GM18870 (cell line): Measurements from ENCODE around the gene TST.

Experiments used
- ATAC-seq: cut with Tn5 transposase; IDR thresholded peaks from one replicate; pipeline ENCODE4 v1.9.1; 2021; ENCODE audit warnings: moderate library complexity; ENCODE audit not compliant: unreplicated experiment

Gene TST

DNA sequence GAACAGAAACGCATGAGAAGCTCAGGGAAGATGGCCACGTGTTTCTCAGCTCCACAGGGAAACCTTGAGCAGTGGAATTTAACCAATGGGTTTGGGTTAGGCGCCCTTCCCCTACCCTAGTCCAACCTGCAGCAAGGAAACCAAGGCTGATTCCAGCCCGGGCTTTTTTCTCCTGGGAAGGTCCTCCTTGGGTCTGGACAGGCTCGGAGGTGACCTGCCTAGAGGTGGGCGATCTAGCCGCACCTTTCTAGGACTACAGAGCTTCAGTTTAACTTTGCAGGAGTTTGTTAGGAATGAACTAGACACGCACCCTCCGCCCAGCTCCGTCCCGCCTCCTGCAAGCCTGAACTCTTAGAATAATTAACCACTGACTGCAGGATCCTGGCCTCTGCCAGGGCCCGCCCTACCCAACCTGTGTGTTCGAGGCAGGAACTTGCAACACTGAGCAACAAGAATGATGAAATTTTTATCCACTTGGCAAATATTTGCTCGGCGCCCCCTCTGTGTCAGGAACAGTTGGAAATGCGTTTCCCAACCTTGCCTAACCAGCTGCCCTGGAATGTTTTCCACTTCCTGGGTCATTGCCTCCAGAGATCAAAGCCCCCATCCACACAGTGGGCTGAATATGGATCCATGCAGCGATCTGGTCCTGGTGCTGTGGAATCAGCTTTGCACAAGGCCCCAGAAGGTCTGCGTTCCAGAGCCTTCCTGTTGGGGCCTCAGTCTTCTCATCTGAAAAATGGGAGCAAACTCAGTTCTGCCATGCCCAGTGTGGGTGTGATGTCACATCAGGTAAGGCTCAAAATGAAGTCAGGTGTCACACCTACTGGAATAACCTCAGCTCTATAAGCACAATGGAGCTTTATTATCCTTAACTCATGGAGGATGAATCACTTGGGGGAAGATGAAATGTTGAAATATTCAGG lies 13.6 kb upstream of the TST start:
- no peak for ATAC-seq

DNA sequence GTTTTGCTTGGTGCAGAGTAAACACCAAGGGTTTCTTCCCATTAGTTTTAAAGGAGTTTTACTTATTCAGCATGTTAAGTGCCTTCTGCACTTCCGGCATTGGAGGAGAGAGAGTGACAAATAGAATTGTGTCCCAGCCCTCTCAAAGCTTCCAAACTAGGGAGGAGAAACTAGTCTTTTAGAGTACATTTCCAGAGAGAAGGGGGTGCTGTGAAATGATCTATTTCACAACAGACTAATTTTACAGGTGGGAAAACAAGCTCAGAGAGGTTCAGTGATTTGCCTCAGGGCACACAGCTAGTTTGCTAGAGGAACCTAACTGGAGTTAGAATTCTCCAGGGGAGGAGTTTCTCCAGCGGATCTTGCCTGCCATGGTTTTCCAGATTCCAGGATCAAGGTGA lies 12.9 kb upstream of the TST start:
- no peak for ATAC-seq

DNA sequence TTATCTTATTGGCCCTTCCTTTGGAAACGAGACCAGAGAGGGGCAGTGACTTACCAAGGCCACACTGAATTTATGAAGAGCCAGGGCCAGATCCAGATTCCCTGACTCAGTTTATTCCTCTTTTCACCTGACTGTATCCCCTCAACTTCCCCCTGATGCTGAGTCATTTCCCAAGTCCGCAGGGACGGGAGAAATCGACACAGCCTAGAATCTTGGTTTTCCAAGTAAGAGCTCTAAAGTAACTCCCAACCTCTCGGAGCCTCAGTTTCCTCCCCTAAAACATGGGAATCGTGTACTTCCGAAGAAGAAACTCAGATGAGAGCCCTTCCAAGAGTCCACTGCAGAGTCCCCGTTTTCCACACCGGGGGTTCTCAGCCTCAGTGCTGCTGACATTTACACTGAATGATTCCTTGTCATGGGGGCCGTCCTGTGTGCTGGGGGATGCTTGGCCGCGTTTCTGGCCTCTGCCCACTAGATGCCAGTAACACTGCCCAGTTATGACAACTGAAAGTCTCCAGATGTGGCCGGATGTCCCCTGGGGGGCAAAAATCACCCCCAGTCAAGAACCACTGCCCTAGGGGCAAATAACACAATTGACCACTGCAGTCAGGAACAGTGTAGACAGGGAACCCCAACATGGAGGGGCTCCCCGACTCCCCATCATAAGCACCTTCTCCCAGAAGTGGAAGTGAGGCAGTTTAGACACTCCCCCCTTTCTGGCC lies 11.5 kb upstream of the TST start:
- no peak for ATAC-seq

DNA sequence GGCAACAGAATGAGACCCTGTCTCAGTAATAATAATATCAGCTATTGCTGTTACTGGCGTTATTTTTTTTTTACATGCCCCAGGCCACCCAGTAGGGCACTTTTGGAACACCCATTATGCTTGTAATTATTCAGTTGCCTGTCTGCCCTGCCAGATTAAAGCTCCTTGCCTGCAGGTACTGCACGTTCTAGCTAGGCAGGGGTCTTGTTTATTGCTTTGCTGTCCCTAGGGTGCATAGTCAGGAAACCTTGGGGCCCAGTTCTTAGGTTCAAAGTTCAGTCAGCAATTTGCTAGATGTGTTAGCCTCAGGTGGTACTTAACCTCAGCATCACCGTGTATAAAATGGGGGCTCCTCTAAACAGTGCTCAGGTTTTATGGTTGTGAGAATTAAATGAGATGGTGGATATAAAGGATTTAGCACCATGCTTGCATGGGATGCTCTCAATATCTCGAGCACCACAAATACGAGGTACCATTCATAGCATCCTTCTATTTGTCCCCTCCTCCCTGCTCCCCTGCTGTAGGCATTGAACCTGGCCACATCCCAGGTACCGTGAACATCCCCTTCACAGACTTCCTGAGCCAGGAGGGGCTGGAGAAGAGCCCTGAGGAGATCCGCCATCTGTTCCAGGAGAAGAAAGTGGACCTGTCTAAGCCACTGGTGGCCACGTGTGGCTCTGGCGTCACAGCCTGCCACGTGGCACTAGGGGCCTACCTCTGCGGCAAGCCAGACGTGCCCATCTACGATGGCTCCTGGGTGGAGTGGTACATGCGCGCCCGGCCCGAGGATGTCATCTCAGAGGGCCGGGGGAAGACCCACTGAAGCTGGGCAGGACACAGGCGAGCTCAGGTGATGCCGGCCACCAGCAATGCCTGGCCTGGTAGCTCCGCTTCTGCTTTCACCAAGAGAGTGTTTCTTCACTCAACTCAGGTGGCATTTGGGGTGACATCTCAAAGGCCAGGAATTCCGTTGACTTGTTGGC lies 9.7 kb upstream of the TST start:
- no peak for ATAC-seq

DNA sequence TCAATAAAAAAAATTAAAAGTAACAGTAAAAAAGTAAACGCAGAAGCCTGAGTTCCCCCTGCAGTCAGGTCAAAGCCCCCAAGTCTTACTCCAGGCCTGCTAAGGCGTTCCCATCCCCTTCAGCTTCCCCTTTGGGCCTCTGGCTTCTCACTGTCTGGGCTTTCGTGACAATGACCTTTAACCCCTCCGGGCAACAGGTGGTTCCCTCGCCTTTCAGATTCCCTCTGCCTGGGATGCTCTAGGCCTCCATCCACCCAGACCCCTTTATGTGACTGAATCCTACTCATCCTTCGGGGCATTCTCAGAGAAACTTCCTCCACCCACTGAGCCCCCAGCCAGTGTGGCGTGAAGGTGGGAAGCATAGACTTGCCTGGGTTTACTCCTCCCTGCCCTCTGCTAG lies 8.3 kb upstream of the TST start:
- no peak for ATAC-seq

DNA sequence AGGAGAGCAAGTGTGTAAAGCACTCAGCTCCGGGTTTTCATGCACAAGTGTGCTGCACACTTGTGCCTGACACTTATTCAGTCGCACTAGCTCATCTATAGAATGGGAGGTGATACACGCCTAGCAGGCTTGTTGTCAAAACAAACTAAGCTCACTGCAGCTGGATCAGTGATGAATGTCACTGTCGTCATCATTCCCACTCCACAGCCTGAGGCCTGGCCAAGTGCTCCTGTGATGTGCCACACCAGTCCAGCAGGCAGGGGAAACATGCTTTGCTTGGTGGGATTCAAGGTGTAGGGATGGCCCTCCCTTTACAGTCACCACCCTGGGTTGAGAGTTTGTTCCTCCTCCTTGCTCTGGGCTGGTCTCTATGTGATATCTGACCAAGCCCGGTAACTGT lies 7.1 kb upstream of the TST start:
- ATAC-seq, result no peak

DNA sequence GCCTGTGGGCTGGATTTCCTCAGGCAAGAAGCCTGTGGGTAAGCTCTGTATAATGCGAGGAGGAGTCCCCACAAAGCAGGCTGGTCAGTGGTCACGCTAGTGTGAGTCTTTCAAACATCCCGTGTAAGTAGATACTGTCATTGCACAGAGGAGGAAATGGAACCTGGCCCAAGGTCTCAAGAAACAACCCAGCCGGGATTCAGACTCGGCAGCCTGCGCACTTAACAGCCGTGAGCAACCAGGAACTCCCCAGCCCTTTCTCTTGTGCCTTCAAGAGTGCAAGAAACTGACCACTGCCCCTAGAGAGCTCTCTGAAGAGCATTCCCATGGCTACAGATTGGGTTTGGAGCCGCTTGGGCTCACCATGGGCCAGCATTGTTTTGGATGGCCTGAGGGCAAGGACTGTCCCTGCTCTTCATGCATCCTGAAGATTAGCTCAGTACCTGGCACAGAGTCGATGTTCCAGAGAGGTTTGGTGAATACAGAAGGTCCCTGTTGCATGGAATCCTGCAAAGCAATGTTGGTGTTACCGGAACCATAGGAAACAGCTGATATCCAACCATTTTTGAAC lies 6.3 kb upstream of the TST start:
- no peak for ATAC-seq

DNA sequence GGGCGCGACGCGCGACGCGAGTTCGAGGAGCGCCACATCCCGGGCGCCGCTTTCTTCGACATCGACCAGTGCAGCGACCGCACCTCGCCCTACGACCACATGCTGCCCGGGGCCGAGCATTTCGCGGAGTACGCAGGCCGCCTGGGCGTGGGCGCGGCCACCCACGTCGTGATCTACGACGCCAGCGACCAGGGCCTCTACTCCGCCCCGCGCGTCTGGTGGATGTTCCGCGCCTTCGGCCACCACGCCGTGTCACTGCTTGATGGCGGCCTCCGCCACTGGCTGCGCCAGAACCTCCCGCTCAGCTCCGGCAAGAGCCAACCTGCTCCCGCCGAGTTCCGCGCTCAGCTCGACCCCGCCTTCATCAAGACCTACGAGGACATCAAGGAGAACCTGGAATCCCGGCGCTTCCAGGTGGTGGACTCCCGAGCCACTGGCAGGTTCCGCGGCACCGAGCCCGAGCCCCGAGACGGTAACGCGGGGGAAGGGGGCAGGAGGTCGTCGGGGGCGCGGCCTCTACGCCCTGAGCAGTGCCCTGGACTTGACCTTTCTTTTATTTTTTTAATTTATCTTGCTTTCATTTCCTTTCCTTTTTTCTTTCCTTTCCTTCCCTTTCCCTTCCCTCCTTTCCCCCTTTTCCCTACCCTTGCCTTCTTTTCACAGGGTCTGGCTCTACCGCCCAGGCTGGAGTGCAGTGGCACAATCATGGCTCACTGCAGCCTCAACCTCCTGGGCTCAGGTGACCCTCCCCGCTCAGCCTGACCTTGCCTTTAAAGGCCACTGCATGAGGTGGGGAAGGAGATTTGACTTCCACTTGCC lies 5.3 kb upstream of the TST start:
- ATAC-seq, result no peak

DNA sequence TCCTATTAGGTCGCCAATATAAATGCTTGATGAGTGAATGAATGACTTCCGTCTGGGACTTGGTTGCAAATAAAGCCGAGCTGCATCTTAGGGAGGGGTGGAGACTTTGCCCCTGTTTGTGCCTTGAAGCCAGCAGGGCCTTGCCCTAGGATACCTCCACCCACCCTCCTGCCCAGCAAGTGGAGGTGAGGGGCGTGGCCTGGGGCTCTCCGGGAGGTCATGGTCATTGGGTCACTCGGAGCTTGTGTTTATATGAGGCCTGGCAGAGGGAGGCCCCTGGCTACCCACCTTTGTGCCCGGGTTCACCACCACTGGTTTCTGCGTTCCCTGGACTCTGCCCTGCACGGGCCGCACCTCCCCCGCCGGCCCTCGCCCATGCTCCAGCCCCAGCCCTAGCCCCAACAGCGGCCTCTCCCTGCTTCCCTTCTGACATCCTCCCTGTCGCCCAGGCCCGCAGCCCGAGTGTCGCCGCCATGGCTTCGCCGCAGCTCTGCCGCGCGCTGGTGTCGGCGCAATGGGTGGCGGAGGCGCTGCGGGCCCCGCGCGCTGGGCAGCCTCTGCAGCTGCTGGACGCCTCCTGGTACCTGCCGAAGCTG lies 4.6 kb upstream of the TST start:
- ATAC-seq, result no peak

DNA sequence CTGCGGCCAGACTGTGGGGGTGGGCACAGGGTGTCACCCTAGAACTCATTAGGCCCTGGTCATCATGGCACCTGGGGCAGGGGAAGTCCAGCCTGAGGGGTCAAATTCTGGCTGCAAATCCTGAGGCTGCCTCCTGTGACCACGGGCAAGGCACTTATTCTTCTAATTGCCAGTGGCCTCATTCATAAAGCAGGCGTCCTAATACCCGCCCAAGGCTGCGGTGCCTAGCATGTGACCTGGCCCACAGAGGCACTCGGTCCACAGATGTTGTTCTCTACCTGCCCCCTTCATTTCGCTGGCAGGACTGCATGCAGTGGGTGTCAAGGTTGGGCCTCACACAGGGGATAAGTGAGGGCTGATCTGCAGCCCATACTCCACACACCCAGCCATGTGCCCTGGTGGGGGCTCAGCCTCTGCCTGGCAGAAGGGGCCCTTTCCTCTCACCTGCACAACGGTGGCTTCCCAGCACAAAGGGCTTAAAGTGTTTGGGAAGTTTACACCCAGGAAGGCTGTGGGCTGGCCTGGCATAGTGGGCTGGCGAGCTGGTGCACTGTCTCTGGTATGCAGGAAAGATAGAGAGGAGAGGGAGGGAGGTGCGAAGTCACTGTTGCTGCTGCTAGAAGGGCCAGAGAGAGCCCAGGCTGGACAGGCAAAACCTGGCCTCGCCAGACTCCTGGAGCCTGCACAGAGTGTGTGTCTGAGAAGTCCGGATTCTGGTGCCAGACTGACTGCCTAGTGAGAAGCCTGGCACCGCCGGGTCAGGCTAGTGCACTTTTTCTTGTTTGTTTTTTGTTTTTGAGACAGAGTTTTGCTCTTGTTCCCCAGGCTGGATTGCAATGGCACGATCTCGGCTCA lies 3.5 kb upstream of the TST start:
- ATAC-seq, result no peak

DNA sequence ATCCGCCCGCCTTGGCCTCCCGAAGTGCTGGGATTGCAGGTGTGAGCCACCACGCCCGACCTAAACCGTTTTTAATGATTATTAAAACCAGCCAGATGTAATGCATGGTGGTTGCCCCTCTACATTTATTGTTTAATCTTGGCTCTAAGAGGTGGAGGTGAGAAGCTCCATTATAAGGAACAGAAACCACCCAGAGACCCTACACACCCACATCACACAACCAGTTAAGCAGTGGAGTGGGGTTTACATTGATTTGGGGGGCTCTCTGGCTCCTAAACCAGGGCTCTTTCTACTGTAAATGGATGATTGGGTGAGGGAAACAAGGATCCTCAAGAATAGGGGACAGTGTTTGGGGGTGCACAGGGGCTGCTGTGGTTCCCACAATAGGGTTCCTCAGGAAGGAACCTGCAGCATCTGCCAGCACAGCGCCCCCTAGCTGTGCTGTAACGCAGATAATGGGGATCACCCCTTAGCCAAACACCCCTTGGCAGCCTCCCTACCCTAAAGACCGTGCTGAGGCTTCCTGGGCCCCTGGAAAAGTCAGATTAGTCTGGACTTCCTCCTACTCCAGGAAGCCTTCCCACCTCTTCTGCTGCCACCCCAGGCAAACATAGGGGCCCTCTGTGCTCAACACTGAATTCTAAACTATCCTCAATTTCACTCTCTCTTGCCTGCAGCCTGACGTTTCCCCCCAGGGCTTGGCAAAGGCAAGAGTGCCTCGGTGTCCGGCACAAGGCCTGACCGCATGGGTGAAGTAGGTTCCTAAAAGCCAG lies 2.6 kb upstream of the TST start:
- ATAC-seq, result no peak

DNA sequence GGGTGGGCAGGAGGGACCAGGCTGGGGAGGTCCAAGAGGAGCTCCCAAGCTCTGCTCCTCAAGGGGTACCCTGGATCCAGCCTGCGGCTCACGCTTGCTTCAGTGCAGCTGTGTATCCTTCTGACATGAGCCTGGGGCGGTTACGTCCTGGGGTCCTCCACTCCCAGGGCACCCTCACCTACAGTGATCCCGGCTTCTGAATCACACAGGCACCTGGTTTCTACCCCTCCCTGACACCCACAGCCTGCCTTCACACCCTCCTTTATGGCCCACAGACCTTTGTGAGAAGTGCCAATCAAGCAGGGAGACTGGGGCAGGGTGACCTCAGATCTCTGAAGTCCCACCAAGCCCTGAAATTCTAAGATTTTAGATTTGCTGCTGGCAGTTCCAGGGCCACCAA lies 1.8 kb upstream of the TST start:
- ATAC-seq, result no peak

DNA sequence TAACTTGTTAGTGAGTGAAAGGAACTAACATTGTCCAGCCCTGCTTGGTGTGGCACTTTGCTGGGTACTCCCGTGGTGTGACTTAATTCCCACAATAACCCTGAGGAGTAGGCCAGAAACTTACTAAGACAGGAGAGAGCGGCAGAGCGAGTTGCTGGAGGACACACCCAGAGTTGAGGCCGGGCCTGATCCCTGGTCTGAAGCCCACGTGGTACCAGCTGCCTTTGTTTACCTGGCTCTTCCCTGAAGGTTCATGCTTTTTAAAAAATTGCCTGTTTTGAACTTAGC lies 889 bp upstream of the TST start:
- no peak for ATAC-seq

DNA sequence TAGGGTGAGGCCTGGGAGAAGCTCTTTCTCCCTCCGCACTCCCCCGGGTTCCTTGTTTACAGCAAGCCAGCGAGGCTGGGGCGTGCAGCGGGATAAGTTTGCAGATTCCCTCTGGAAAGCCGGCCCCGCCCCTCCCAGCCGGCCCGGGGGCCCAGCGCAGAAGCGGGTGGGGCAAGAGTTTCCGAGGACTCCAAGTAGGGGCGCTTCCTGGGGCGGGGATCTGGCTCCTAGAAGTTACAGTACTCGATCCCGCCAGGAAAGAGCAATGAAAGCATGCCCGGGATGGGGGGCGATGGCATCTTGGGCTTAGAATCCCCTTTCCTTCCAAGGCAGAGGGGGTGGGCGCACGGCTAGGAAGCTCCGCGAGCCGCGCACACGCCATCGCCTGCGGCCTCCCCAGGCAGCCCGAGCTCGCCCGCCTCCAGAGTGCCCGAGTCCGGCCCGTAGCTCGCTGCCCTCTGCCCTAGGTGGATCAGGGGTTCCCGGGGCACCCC lies 385 bp downstream of the TST start:
- ATAC-seq, result no peak

DNA sequence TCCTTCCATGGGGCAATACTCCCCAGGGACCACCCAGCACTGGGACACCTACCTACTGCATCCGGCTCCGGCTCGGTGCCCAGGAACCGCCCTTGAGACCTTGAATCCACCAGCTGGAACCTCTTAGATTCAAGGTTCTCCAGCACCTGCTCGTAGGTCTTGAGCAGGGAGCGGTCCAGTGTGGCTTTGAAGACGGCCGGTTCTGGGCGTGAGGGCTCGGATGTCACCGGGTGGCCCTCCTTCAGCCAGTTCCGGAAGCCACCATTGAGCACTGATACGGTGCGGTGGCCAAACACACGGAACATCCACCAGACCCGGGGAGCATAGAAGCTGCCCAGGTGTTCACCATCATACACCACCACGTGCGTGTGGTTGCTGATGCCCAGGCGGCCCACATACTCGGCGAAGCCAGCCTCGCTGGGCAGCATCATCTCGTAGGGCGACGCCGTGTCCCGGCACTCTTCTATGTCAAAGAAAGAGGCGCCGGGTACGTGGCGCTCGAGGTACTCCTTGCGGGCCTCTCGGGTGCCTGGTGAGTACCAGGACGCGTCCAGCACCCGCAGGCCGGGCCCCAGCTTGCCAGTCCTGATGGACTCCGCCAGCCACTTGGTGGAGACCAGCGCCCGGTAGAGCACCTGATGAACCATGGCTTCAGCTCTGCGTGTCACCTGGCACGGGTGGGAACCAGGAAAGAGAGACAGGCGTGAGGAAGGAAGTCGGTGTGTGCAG lies 997 bp downstream of the TST start:
- no peak for ATAC-seq

DNA sequence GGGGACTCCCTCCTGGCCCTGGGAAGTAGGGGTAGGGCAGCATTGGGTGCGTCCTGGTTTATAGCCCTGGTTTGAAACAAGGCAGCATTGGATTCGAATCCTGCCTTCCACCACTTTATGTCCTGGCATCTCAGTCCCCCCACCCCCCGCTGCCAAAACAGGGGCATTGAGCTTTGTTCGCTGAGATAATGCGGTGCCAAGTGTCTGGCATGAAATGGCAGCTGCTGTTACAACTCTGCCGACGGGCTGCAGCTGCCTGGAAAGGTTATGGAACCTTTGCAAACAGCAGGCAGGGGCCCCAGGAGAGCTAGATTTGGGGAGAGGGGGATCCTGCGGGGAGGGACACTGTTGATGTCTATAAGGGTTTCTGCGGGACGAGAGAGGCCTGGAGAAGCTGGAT lies 1.9 kb downstream of the TST start:
- no peak for ATAC-seq

DNA sequence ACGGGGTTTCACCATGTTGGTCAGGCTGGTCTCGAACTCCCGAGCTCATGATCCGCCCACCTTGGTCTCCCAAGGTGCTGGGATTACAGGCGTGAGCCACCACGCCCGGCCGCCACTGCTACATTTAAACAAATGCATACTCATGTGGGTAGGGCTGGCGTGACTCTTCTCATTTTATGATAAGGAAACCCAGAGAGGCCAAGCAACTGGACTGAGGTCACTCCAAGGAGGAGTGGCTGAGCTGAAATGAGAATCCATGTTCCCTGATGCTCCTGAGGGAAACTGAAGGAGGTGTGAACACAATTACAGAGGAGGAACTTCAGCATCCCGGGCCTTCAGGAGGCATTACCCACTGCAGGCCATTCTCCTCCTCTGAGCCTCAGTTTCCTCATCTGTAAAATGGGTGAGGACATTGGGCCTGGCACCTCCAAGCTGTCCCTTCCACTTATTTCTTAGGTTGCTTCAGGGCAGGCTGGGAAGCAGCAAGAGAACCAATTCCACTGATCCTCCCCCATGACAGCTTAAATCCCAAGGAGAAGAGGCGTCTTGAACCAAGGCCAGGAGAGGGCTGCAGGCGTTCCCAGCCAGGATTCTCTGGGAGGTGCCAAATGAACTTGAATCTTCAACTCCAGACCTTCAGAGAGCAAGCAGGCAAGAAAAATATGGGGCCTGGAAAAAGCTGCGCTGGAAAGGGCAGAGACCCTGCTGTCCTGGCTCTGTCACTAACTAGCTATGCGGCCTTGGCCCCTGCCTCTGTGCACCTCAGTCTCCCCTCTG lies 2.9 kb downstream of the TST start:
- ATAC-seq, result no peak
